ENCODE results near the gene GUCY1A2.

DNA sequence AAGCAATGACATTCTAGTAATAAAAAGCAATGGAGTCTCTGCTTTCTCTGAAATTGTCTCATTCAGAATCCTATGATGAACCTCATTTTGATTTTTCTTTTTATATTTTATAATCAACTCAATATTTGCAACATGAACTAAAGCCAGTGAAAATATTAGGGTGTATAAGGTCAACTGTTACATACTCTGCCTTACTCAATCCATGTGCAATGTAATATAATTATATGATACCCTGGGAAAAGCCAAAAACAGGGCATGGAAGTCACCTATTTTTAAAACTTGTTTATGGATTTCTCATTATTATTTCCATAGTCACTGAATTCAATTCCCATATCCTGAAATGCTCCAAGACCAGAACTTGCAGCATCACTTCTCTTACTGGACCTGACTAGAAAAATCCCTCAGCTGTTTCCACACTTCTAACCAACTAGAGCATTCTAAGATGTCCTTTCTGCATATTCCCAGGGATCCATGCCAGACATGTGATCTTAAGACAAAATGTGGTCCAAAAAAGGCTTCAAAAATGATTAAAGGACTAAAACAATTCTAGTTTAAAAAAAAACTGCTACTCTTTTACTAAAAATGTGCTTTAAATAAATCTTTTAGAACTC is 97.3 kb downstream of the GUCY1A2 start:
- TF ChIP-seq, protein P1, sequence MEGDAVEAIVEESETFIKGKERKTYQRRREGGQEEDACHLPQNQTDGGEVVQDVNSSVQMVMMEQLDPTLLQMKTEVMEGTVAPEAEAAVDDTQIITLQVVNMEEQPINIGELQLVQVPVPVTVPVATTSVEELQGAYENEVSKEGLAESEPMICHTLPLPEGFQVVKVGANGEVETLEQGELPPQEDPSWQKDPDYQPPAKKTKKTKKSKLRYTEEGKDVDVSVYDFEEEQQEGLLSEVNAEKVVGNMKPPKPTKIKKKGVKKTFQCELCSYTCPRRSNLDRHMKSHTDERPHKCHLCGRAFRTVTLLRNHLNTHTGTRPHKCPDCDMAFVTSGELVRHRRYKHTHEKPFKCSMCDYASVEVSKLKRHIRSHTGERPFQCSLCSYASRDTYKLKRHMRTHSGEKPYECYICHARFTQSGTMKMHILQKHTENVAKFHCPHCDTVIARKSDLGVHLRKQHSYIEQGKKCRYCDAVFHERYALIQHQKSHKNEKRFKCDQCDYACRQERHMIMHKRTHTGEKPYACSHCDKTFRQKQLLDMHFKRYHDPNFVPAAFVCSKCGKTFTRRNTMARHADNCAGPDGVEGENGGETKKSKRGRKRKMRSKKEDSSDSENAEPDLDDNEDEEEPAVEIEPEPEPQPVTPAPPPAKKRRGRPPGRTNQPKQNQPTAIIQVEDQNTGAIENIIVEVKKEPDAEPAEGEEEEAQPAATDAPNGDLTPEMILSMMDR (conservative IDR thresholded peaks at IDR 0.05), result no peak
- TF ChIP-seq ZFX (IDR thresholded peaks at IDR 0.05), result no peak
